Measurements from ENCODE around the gene THOC1.
"Not testable (repeated sequence)": the region's sequence is repeated elsewhere in the genome, so short reads cannot be mapped to it uniquely, and the experiment has no call there.

The THOC1 gene, protein sequence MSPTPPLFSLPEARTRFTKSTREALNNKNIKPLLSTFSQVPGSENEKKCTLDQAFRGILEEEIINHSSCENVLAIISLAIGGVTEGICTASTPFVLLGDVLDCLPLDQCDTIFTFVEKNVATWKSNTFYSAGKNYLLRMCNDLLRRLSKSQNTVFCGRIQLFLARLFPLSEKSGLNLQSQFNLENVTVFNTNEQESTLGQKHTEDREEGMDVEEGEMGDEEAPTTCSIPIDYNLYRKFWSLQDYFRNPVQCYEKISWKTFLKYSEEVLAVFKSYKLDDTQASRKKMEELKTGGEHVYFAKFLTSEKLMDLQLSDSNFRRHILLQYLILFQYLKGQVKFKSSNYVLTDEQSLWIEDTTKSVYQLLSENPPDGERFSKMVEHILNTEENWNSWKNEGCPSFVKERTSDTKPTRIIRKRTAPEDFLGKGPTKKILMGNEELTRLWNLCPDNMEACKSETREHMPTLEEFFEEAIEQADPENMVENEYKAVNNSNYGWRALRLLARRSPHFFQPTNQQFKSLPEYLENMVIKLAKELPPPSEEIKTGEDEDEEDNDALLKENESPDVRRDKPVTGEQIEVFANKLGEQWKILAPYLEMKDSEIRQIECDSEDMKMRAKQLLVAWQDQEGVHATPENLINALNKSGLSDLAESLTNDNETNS

GRCh38 chr18:267688-268552 lies at the start of gene THOC1:
Gene THOC1, minus strand, starts transcription at chr18:268047. Its CDS starts 28 bp downstream, at chr18:268019.
- DNase-seq = peak; percentile 88

GRCh38 chr18:317618-318017 lies 49.8 kb upstream of the THOC1 start:
- DNase-seq = no peak

- DNase-seq = no peak
Observed at GRCh38 chr18:316393-316792, 48.5 kb upstream of the THOC1 start.

DNA sequence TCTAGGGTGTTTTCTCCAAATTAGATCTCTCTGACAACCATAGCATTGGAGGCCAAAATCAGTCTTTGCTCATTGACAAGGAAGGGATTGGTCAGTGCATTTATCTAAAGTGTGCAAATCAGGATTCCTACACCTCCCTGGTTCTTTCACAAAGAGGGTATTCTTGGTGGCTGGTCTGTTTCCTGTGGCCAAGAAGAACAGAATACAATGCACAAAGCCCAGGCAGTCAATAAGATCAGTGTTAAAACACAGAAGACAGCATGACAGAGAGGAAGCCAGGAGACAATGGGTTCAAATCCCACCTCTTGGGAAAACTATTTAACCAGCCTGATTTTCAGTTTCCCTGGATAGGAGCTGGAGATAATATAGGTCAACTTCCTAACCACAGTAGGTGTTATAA lies 46.1 kb upstream of the THOC1 start:
- DNase-seq = no peak

GRCh38 chr18:312415-312814 lies 44.6 kb upstream of the THOC1 start:
- no peak for DNase-seq

DNA sequence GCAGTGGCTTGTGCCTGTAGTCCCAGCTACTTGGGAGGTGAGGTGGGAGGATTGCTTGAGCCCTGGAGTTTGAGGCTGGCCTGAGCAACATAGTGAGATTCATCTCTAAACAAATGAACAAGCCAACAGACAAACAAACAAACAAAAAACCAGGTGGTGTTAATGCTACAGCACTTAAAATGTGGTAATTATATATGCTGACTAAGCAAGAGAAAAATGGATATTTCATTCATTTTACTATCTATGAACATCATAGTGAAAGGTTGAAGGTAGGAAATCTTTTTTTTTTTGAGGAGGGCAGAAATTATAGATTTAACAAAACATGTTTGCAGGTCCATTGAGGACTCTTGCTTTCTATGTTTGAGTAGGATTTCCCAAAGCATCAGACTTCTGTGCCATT lies 42.2 kb upstream of the THOC1 start:
- DNase-seq = no peak

- DNase-seq = not testable (repeated sequence)
Observed at GRCh38 chr18:308086-308485, 40.2 kb upstream of the THOC1 start.

DNA sequence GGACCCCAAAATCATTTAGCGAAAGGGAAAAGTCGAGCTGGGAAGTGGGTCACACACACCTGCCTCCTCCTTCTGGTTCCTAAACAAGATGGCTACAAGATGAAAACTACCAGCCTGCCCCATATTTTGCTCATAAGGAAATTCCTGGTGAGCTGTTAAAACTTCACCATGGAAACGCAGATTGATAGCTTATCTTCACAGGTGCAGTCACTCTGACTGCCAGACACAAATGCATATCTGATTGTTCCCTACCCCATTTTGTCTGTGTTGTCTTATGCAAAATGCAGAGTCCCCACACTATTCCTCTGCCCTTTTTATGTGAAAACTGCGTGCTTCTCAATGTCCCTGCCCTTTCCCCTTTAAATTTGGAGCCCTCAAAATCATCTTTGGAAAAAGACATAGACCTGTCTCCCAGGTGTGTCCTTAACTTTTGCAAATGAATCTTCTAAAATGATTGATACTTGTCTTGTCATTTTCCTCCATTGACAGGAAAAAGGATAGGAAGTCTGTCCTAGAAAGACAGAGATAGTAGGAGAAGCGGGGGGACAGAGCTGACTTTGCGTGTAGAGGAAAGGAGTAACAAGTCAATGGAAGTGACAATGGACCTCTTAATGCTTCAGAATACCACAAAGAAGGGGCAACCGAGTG lies 38.9 kb upstream of the THOC1 start:
- no peak for DNase-seq

DNA sequence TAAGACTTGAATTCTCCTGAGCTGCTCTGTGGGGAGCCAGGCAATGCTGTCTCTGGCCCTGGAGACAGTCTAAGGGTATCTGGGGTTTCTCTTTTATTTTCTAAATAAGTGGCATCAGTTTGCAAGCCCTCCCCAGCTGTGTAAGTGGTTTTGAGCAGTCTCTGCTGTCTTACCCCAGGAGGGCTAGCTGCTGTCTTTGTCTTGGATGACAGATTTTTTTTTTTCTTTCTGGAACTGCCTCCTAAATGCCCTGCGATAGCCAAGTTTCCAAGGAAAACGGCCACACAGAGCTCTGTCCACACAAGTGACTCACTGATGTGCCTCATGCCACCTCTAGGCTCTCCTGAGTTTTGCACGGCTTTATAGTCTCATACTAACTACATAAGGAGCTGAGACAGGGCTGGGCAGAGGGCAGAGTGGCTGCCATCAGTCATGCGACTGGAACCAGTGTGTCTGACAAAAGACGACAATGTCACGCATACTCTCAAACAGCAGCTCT lies 37.2 kb upstream of the THOC1 start:
- DNase-seq = no peak

GRCh38 chr18:303607-304006 lies 35.8 kb upstream of the THOC1 start:
- DNase-seq = no peak

DNA sequence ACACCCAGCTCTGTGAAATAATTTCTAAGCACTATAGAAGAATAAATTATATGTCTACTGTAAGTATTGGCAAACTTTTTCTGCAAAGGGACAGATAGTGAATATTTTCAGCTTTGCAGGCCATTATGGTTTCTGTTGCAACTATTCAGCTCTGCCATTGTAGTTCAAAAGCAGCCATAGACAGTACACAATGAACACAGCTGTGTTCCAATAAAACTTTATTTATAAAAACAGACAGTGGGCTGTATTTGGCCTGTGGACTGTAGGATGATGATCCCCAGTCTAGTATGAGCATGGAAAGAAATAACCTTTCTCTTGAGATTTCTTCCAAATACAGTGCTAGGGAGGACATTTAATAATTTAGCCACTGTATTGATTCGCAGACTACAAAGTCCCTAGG lies 35.2 kb upstream of the THOC1 start:
- DNase-seq = no peak

DNA sequence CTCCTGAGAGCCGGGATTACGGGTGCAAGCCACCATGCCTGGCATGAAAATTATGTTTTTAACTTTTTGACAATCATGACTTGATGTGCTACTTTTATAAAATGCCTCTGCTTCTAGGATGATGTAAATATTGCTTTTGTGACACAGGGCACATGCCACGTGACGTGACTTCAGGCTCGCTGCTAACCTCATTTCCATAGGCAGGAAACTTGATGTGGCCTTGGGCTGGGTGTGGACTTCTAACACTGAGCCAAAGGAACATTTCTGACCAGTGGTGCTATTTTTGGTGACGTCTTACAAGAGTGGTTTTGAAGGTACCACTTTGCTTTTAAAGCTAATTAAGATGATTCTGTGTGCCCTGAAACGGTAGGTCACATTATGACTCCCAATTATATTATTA lies 34.2 kb upstream of the THOC1 start:
- DNase-seq = no peak

- no peak for DNase-seq
Observed at GRCh38 chr18:297936-298335, 30.1 kb upstream of the THOC1 start.

GRCh38 chr18:295756-296490 lies 28.1 kb upstream of the THOC1 start:
- no peak for DNase-seq

- DNase-seq = no peak
Observed at GRCh38 chr18:294566-294965, 26.7 kb upstream of the THOC1 start.

DNA sequence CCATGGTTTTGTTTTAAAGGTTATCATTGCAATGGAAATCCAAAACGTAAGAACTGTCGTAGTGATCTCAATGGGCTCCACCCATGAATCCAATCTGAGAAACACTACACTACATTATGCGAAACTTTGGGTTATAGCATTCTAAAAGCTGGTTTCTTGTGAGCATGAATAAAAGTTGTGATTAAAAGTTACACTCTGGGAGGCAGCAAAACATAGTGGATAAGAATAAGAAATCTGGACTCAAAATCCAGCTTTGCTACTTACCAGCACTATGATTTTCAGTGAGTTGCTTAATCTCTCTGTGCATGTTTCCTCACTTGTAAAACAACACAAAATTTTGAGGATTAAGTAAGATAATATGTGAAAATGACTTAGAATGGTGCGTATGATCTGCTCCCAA lies 25.7 kb upstream of the THOC1 start:
- DNase-seq = no peak

DNA sequence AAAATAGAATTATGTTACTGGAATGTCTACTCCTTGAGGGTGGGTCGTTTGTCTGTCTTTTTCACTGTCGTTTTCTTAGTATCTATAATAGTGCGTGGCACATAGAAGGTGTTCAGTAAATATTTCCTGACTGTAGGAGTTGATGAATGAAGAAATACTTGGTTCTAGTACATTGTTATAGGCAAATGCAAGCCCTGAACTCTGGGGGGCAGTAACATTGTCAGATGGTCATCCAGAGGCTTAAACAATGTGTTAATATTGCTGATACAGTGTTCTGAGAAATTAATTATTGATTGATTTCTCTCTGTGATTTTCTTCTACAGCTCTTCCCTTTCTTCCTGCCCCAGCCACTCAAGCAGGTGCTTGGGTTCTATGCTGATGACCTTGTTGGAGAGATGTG lies 24.4 kb upstream of the THOC1 start:
- no peak for DNase-seq

GRCh38 chr18:289970-290369 lies 22.1 kb upstream of the THOC1 start:
- not testable (repeated sequence) for DNase-seq

GRCh38 chr18:289026-289425 lies 21.2 kb upstream of the THOC1 start:
- DNase-seq = no peak

DNA sequence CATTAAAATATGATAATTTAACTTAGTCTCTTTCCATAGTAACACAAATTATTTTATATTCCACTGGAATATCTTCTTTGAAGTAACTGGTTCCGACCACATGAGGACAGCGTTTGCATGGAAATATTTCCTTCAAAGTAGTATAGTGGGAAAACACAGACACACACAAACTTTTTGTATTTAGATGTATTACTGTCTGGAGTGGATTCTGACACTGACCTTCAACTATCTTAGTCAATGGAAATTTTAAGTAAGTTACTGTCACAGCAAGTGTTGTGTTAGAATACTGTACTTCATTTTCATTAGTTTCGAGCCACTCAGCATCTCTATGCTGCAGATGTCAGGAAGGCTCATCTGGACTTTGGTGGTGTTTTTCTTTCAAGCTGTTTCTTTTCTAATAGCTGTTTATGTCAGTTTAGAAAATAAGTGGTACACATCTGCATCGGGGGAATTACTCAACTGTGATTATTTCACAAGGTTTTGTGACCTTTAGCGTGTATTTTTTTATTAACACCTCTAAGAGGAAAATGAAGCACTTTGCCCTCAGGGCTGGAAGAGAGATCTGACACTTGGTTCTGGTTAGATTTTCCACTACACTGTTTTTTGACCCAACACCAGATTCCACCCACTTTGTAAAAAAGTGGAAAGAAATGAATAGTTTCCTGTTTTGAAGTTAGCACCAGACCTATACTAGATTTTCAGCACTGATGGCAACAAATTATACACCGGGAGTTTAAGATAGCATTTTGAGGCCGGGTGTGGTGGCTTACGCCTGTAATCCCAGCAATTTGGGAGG lies 18.9 kb upstream of the THOC1 start:
- peak; percentile 5 for DNase-seq

GRCh38 chr18:285817-286216 lies 18.0 kb upstream of the THOC1 start:
- no peak for DNase-seq

Data from NCI-H2171 treated with DMSO at 0.1 percent for 48 hours (cell line).